Type B pancreatic cell (in vitro differentiated cells): ENCODE data around the gene POU2F3. TPM values are rescaled to one million over a fixed set of nuclear protein-coding genes. Genes with fewer than 3 reads are reported as not detected.

Source experiments
- DNase-seq: peaks from one replicate; pipeline ENCODE4 v3.0.0; 2021; ENCODE audit warnings: mixed read lengths; ENCODE audit not compliant: unreplicated experiment; ENCODE audit errors: extremely low spot score
- H3K27ac Mint-ChIP-seq: 2 replicates; pipeline ENCODE4 v1.8.0; 2021; ENCODE audit warnings: mild to moderate bottlenecking, mixed read lengths
- H3K27me3 Mint-ChIP-seq: 2 replicates; pipeline ENCODE4 v1.8.0; 2021; ENCODE audit warnings: mixed read lengths
- H3K36me3 Mint-ChIP-seq: 2 replicates; pipeline ENCODE4 v1.8.0; 2021; ENCODE audit warnings: mixed read lengths
- H3K4me1 Mint-ChIP-seq: one replicate; pipeline ENCODE4 v1.8.0; 2021; ENCODE audit warnings: mixed read lengths; ENCODE audit not compliant: unreplicated experiment
- H3K4me3 Mint-ChIP-seq: 2 replicates; pipeline ENCODE4 v1.8.0; 2021; ENCODE audit warnings: mild to moderate bottlenecking, mixed read lengths
- H3K9me3 Mint-ChIP-seq: 2 replicates; pipeline ENCODE4 v1.8.0; 2021; ENCODE audit warnings: mixed read lengths
- CTCF ChIP-seq: fragments of 200-600 bp; sonication (generic); conservative IDR thresholded peaks from 2 replicates; pipeline ENCODE4 v1.5.0; 2021; ENCODE audit warnings: antibody characterized with exemption, mild to moderate bottlenecking
- total RNA-seq: library from RNA; stranded (reverse); gene quantifications from 2 replicates; pipeline ENCODE4 v1.2.1, GENCODE V29; 2021; ENCODE audit warnings: low replicate concordance

Gene POU2F3
- total RNA-seq, 1 donor from 2014 or later = 1.4 TPM

- no peaks in the 10 kb centered on the region for H3K27me3 Mint-ChIP-seq
- no peak overlapping the region for H3K27ac Mint-ChIP-seq
- no peak overlapping the region for H3K4me3 Mint-ChIP-seq
- peaks cover 7% of the 10 kb centered on the region for H3K9me3 Mint-ChIP-seq
- no peak for DNase-seq
- no peak for TF ChIP-seq CTCF
- peaks cover 3% of the 10 kb centered on the region for H3K4me1 Mint-ChIP-seq
- H3K36me3 Mint-ChIP-seq = peaks cover 8% of the 10 kb centered on the region
Observed at GRCh38 chr11:120363436-120363835, 123.5 kb downstream of the POU2F3 start.

- no peaks in the 10 kb centered on the region for H3K9me3 Mint-ChIP-seq
Observed at GRCh38 chr11:120365512-120365911, 125.6 kb downstream of the POU2F3 start.

More at GRCh38 chr11:120365512-120365911, 125.6 kb downstream of the POU2F3 start:
- no peak overlapping the region for H3K4me3 Mint-ChIP-seq
- DNase-seq = no peak
- H3K27me3 Mint-ChIP-seq = no peaks in the 10 kb centered on the region
- TF ChIP-seq CTCF = no peak
- no peaks in the 10 kb centered on the region for H3K36me3 Mint-ChIP-seq
- peaks cover 6% of the 10 kb centered on the region for H3K4me1 Mint-ChIP-seq
- H3K27ac Mint-ChIP-seq = no peak overlapping the region

Other genes starting within 250 kb of the POU2F3 start
- gene TRIM29, start 102.0 kb upstream of the POU2F3 start, total RNA-seq = 56.7 and 207 TPM in 2 replicates
- gene OAF, start 29.1 kb upstream of the POU2F3 start, total RNA-seq = 17.1 and 67.5 TPM in 2 replicates
- gene TLCD5, start 85.2 kb downstream of the POU2F3 start, total RNA-seq = 3.3 and 11.6 TPM in 2 replicates
- 73.8 and 85.7 TPM in 2 replicates for gene ARHGEF12, start 96.3 kb downstream of the POU2F3 start, total RNA-seq